Hypothalamus (tissue), 51 donors: ENCODE results near the gene ANKDD1A.

ENCODE experiments used
- DNase-seq, 51 donors: peaks; one replicate each; lab custom pipeline; 2025; lab: John Stamatoyannopoulos, UW

Gene ANKDD1A

DNA sequence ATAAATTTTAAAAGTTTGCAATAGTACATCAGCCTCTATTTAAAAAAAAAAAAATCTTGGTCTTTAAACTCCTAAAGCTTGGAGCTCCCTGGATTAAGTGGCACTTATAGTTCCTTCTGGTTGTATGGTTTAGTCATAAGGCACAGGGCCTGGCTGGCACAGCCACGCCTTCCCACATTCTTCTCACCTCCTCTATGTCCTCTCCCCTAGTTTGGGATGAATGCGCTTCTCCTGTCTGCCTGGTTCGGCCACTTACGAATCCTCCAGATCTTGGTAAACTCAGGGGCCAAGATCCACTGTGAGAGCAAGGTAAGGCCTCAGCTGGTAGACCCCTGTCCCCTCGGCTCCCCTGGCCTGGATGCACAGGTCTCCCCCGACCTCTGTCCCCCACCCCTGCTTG is 10.0 kb downstream of the ANKDD1A start:
- no peak for DNase-seq

DNA sequence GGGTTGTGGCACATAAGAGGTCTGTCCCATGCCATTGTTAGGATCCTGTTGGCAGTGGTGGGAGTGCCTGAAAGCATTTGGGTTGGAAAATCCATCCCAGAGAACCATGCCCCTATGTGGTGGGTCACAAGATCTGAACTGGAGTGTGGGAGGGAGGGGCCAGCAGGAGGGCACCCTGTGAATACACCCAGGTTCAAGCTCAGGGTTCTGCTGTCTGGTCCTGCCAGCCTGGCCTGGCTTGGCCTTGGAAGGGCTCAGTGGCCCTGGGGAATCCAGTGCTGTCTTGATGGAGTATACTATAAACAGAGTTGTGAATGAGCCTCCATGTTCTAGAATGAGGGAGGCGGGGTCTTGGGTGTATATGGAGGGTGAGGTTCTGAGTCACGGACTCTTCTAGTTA is 11.8 kb downstream of the ANKDD1A start:
- DNase-seq = no peak

DNA sequence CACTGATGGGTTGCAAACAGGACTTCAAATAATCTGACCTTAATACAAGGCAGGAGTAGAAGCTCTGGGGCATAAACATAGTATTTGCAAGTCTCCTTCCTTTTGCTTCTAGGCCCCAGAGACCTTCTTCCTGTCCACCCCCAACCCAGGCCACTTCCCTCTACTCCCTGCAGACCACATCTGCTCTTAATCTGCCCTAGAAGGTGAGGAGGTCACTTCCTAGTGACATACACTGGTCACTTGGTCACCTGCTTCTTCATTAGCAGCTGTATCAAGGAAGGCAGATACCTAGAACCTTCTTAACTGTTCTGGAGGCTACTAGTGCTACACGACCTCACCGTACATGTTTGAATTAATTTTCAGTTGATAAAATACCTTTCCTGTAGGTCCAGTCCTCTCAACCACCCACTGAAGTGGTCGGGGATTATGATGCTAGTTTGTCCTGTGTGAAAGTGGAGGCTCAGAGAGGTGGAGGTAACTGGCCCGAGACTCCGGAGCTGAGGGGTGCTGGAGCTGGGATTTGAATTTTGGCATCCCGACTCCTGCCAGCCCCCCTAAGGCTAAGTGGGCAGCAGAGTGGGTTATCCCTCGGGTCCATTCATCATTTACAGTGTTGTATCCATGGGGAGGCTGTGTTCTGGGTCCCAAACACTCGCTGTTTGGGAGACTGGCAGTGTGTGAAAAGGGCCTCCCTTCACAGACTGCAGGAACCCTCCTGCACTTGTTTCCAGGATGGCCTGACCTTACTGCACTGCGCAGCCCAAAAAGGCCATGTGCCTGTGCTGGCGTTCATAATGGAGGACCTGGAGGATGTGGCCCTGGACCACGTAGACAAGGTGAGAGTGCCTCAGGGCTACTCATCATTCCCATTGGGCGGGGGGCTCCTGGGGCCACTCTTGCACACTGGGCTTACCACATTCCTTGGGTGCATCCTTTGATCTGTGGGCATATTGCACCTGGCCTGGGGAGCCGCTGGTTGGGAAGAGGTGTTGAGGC is 13.9 kb downstream of the ANKDD1A start:
- no peak for DNase-seq

DNA sequence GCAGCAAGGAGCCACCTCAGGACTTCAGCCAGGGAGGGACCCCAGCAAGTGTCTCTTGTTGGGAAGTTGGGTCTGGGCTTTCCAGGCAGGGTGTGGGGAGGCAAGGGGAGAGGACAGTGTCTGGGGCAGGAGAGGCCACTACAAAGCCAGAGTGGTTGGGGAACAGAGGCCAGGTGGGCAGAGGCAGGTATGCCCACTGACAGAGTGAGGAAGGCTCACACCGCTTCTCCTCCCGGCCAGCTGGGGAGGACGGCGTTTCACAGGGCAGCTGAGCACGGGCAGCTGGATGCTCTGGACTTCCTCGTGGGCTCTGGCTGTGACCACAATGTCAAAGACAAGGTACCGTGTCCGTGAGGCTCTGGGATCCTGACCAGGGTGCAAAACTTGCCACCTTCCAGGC is 15.0 kb downstream of the ANKDD1A start:
- no peak for DNase-seq

DNA sequence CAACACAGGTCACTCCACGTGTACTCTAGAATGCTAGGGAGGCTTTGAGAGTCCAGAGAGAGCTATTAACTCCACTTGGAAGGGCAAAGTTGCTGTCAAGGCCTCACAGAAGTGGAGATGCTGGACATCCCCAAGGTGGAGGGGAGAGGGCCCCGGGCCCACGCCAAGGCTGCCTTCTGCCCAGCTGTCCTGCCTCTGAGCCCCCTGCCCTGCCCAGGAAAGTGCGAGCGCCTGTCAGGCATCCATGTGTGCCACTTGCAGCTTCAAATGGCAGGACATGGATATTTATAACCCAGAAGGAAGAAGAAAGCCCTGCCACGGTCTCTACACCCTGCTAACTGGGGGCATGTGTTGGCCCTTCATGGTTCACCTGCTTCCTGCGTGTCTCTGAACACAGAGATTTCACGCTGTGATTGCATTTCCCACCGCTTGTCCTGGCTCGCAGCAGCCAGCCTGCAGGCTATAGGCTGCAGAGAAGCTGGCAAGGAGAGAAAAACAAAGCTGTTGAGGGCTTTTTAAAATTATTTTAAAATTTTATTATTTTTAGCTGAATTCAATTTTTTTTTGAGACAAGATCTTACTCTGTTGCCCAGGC is 17.0 kb downstream of the ANKDD1A start:
- no peak for DNase-seq

DNA sequence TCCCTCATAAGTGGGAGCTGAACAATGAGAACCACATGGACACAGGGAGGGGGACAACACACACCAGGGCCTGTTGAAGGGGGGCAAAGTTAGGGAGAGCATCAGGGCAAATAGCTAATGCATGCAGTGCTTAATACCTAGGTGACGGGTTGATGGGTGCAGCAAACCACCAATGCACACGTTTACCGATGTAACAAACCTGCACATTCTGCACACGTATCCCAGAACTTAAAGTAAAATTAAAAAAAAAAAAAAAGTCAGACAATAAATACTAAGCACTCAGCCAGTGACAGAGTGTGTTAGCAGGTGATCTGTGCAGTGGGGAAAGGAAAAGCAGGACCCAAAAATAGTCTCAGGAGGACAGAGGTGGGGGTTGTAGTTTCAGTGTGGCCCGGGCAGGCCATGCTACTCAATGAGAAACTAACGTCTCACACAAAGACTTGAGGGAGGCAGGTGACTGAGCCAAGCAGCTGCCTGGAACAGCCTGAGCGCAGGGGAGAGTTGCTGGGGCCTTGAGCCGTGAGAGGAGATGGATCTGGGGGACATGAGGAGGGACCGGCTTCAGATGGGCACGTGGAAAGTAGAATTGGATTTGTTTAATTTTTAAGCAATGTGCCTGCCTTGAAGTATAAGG is 18.4 kb downstream of the ANKDD1A start:
- DNase-seq = no peak

DNA sequence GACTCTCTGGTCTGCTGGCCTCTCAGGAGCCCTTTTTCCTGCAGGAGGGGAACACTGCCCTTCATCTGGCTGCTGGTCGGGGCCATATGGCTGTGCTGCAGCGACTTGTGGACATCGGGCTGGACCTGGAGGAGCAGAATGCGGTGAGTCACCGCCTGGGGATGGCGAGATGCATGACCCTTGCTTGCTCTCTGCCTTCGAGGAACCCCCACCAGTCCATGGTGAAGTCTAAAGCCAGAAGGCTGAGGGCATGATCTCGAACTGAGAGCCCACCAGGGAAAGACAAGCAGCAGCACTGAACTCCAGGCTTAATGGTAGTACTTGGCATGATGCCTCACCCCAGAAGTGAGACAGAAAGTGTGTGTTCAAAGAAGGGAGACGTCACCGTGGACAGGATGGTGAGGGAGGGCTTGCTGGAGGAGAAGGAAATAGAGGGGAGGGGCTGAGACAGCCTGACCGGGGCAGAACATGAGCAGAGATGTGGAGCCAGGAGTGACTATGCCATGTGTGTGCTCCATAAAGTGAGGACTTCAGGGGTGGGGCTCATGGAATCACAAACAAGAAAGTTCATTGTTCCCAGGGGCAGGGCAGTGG is 19.2 kb downstream of the ANKDD1A start:
- DNase-seq = no peak

DNA sequence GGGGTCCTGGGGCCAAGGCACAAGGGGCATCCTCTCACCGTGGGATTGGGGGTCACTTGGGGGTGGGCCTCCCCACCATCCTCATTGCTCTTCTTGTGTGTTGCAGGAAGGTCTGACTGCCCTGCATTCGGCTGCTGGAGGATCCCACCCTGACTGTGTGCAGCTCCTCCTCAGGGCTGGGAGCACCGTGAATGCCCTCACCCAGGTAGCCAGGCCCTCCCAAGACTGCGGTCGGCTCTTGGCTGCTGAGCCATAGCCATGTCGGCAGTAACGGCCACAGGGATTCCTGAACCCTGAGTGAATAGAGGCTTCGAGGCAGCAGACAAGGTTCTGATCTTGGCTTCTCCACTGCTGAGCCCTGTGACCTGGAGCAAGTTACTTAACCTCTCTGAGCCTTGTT is 19.7 kb downstream of the ANKDD1A start:
- DNase-seq = no peak

DNA sequence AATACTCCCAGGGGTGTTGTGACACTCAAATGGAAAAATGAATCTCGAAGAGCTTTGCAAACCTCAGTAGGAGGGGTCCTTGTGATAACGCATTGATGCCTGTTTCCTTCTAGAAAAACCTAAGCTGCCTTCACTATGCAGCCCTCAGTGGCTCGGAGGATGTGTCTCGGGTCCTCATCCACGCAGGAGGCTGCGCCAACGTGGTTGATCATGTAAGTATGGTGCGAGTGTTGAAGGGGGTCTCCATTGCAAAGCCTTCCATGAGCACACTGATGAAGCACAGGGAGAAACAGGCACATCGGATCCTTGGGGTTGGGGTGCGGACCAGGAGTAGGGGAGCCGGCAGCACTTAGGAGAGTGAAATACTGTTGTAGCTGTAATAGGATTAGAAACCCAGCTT is 22.3 kb downstream of the ANKDD1A start:
- no peak for DNase-seq

DNA sequence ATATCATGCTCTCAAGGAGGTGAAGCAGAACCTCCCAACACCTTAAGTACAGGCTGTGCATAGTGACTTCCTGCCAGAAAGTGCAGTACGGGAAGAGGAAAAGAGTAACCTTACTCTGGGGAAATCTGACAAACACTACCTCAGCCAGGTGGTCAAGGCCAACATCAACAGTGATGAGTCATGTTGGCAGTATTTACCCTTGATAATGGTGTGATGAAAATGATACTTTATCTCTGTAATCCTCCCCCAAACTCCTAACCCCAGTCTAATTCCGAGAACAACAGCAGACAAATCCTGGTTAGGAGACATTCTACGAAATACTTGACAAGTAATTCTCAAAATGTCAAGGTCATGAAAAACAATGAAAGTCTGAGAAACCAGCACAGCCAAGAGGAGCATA is 26.5 kb downstream of the ANKDD1A start:
- no peak for DNase-seq

DNA sequence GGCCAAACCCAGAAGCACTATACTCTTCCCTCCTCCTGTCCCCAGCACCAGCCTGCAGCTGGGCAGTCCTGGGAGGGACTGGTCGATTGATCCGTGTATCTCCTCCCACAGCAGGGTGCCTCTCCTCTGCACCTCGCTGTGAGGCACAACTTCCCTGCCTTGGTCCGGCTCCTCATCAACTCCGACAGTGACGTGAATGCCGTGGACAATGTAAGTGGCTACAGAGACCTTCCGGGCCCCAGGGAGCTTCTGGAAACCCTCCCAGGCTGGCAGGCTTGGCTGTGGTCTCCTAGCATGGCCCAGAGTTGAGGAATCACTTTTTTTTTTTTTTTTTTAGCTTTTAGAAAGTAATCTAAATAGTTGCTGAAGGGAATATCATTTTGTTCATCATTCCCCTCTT is 30.7 kb downstream of the ANKDD1A start:
- DNase-seq = no peak

DNA sequence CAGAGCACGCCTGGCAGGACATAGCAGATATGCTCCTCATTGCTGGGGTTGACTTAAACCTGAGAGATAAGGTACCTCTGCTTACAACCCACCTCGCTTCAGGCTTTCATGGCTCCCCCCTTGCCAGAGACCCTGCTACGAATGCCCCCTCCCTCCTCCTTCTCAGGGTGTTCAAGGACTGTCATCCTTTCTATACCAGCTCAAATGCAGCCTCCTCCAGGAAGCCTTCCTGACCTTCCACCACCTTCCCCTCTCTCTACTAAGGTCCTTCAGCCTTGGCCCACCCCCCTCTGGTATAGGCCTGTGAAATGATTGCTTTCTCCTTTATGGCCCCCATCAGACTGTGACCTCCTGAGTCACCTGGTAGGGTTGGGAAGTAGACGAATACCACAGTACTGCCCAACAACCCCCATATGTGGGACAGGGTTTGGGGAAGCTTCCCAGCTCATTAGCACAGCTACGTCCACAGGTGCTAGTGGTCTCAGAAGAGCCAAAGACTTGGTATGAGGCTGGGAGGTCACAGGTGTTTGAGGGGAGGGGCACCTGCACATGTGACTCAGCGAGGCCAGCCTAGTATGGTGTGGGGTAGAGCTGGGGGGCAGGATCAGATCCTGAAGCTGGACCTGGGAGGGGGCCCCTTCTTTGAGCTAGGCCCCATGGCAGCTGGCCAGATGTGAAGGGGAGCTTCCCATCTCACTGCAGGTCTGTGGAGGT is 32.0 kb downstream of the ANKDD1A start:
- no peak for DNase-seq

DNA sequence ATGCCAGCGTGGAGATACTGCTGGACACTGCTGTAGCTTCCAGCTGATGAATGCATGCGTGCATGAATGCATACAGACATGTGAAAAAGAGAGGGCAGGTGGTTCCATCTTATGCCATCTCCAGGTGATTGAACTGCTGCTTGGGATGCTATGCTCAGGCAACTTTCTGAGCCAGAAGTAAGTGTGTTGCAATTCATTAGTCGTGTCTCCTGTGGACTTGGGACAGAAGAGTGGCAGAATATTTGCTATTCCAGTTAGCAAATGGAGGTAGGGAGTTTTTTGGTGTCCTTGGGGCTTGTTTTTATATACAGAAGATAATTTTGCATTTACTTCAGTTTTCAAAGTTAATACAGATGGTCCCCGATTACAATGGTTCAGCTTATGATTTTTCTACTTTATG is 33.3 kb downstream of the ANKDD1A start:
- no peak for DNase-seq

DNA sequence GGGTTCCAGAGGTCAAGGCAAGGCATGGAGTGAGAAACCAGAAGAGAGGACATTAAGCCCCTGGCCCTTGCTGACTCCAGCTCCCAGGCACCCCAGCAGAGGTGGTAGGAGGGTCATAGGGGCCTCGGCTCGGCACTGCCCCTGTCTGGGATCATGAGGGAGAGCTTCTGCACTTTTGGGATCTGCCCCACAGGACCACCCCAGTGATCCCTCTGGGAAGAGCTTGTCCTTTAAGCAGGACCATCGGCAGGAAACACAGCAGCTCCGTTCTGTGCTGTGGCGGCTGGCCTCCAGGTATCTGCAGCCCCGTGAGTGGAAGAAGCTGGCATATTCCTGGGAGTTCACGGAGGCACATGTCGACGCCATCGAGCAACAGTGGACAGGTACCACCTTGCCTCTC is 35.5 kb downstream of the ANKDD1A start:
- DNase-seq = no peak

DNA sequence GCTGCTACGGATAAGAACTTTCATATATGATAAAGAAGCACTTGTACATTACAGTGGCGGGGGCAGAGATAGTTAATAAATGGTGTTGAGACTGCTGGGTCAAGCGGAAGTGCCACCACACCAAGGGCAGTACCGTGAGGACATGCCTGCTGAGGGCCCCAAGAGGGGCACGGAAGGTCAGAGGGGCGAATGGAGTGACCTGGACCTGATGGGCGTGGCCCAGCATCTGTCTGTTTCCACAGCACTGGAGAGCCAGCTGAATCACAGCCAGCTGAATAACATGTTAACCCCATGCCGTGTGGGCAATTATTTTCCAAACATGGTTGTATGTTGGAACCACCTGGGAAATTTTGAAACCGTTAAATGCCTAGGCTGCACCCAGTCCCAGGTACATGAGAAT is 37.2 kb downstream of the ANKDD1A start:
- no peak for DNase-seq

DNA sequence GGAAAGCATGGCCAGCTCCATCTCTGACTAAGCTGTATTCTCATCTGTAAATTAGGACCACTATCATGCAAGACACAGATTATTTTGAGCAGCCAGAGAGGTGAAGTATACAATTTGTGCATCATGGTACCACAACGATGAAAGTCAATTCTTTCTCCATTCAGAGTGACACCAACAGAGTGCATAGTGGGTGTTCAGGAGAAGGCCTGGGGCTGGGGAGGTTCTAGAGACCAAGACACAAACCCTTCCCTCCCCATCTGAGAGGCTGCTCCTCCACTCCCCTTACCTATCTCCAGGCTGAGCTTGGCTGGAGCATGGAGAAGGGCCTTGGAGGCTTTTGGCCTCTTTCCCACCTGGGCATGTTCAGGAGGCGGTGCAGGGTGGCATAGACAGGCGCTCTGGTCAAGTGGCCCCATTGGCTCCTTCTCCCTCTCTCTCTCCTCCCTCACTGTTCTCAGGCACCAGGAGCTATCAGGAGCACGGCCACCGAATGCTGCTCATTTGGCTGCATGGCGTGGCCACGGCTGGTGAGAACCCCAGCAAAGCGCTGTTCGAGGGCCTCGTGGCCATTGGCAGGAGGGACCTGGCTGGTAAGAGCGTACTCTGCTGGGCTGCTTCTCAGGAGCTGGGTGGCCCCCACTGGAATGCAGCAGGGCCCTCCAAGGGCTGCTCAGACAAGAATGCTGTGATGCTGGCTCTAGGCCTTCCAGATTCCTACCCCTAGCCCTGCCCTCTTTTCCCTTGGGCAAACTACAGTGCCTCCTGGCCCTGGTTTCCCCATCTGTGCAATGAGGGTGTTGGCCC is 37.9 kb downstream of the ANKDD1A start:
- no peak for DNase-seq

DNA sequence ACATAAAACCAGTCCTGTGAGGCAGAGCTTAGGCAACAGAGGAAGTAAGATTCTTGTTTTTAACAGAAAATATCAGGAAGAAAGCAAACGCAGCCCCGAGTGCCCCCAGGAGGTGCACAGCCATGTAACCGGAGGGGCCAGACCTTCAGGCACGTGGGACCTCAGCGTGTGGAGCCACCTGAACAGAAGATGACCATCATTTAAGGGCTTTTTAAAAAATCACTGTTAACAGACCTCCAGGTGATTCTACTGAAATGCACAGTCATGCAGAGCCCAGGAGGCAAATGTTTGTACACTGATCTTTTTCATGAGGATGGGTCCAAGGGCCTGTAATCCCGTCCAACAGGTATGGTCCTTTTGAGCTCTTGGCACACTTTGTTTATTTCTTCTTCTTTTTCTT is 39.2 kb downstream of the ANKDD1A start:
- DNase-seq = no peak

DNA sequence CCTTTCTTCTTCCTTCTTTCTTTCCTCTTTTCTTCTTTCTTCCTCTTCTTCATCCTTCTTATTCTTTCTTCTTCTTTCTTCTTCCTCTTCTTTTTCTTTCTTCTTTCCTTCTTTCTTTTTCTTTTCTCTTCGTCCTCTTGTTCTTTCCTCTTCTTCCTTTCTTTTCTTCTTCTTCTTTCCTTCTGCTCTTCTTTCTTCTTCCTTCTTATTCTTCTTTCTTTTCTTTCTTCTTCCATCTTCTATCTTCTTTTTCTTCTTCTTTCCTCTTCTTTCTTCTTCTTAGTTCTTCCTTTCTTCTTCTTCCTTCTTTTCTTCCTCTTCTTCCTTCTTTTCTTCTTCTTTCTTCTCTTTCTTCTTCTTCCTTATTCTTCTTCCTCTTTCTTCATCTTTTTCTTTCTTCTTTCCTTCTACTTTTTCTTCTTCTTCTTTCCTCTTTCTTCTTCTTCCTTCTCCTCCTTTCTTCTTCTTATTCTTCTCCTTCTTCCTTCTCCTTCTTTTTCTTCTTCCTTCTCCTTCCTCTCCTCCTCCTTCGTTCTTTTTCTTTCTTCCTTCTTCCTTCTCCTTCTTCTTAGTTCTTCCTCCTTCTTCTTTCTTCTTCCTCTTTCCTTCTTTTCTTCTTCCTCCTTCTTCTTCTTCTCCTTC is 40.2 kb downstream of the ANKDD1A start:
- DNase-seq = no peak

DNA sequence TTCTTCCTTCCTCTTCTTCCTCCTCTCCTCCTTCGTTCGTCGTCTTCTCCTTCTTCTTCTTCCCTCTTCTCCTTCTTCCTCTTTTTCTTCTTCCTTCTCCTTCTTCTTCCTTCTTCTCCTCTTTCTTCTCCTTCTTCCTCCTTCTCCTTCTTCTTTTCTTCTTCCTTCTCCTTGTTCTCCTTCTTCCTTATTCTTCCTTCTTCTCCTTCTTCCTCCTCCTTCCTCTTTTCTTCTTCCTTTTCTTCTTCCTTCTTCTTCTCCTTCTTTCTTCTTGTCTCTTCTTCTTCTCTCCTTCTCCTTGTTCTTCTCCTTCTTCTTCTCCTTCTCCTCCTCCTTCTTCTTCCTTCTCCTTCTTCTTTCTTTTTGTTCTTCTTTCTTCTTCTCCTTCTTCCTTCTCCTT is 42.7 kb downstream of the ANKDD1A start:
- DNase-seq = no peak
